Gastrocnemius medialis (tissue), 4 donors: ENCODE measurements around the gene CERS3. TPM values are rescaled to one million over a fixed set of nuclear protein-coding genes. Genes with fewer than 3 reads are reported as not detected.

Experiments used
- ATAC-seq, 2 donors: fragments of 150-250 bp; one replicate each; pipeline ENCODE4 v1.9.1; 2016
- DNase-seq, 2 donors: peaks; one replicate each; pipeline ENCODE4 v3.0.0-alpha.2; 2019
- H3K27ac ChIP-seq, 4 donors: fragments of 200-600 bp; sonication (generic); 1 replicate in 1 of 4; 2 replicates in 3 of 4; pipeline ENCODE4 v1.5.1; 2016 to 2018; ENCODE audit warnings: mild to moderate bottlenecking in 2 of 4, moderate library complexity in 1 of 4
- H3K27me3 ChIP-seq, 3 donors: fragments of 200-600 bp; sonication (generic) in 2 of 3; 1 replicate in 1 of 3; 2 replicates in 2 of 3; pipeline versions ENCODE4 v1.5.1 to v1.6.0; 2016 to 2019; ENCODE audit warnings: mild to moderate bottlenecking in 1 of 3, moderate library complexity in 1 of 3
- H3K36me3 ChIP-seq, 2 donors: fragments of 200-600 bp; sonication (generic) in 1 of 2; one replicate each; pipeline ENCODE4 v1.5.1; 2017 to 2018
- H3K4me1 ChIP-seq, 2 donors: fragments of 200-600 bp; sonication (generic) in 1 of 2; one replicate each; pipeline ENCODE4 v1.5.1; 2016 to 2017; ENCODE audit warnings: mild to moderate bottlenecking in 2 of 2
- H3K4me3 ChIP-seq, 4 donors: fragments of 200-600 bp; sonication (generic) in 3 of 4; 1 replicate in 1 of 4; 2 replicates in 3 of 4; pipeline ENCODE4 v1.5.1; 2016 to 2019; ENCODE audit warnings: mild to moderate bottlenecking in 2 of 4
- H3K9me3 ChIP-seq, 3 donors: fragments of 200-600 bp; sonication (generic) in 2 of 3; 1 replicate in 1 of 3; 2 replicates in 2 of 3; pipeline ENCODE4 v1.5.1; 2016 to 2019
- CTCF ChIP-seq, 5 experiments: fragments of 450-650 bp in 3 of 5; fragments of 200-600 bp in 2 of 5; sonication (generic) in 2 of 5; IDR thresholded peaks in 4 of 5; conservative IDR thresholded peaks in 1 of 5; 1 replicate in 4 of 5; 2 replicates in 1 of 5; pipeline ENCODE4 v1.5.1; 2016 to 2019; ENCODE audit warnings: antibody characterized with exemption in 5 of 5, mild to moderate bottlenecking in 3 of 5, moderate library complexity in 3 of 5
- POLR2A ChIP-seq, 2 donors: fragments of 450-650 bp; IDR thresholded peaks; one replicate each; pipeline ENCODE4 v1.6.1; 2017; ENCODE audit warnings: antibody characterized with exemption in 2 of 2, mild to moderate bottlenecking in 2 of 2, moderate library complexity in 2 of 2
- in situ Hi-C, 4 donors: fragments of 200-750 bp; cut with MboI; loops; one replicate each; pipeline versions ENCODE4 v1.15.0 to v1.8.0; 2017; ENCODE audit warnings: low sequenced_read_pairs in 4 of 4
- intact Hi-C: fragments of 100-400 bp; cut with DNase I; formaldehyde crosslinking; loops from one replicate; pipeline ENCODE4 v1.15.1; 2023; ENCODE audit warnings: low total_unique reads
- total RNA-seq, 4 donors: library from RNA; depleted of rRNA; stranded (reverse); fragments of >200 nt; gene quantifications; one replicate each; pipeline versions ENCODE4 v1.1.0 to v1.2.3, GENCODE V29; 2016

The CERS3 gene
- total RNA-seq, 4 donors from 2014 or later, result 0.52 to 0.97 TPM; not detected in 2

- Histone ChIP-seq H3K36me3 (no peaks in the 10 kb centered on the region), H3K9me3 (no peaks in the 10 kb centered on the region), H3K4me3 (no peak overlapping the region), H3K27ac (peak overlapping the region; percentile 76 to 96 (median 93)), H3K4me1 (peaks cover 46 to 83% of the 10 kb centered on the region in 2 donors), H3K27me3 (no peaks in the 10 kb centered on the region)
- intact Hi-C loops (loop anchor here (1.0 to 10.0 kb wide), 2 partner anchors 172 to 1397 kb away; no protein-coding TSS in a partner anchor), in situ Hi-C loops (no loop called here)
- no peak for TF ChIP-seq POLR2A (IDR thresholded peaks at IDR 0.05)
- no peak for TF ChIP-seq CTCF (IDR thresholded peaks at IDR 0.05 in 4 of 5, conservative IDR thresholded peaks at IDR 0.05 in 1 of 5)
- ATAC-seq (peak; percentile 77 to 81), DNase-seq (peak; percentile 67 to 76)
These were observed 6.8 kb downstream of the CERS3 start for GRCh38 chr15:100521907-100522306.

- no peak for TF ChIP-seq POLR2A (IDR thresholded peaks at IDR 0.05)
- no peak for TF ChIP-seq CTCF (IDR thresholded peaks at IDR 0.05 in 4 of 5, conservative IDR thresholded peaks at IDR 0.05 in 1 of 5)
- no peak overlapping the region for H3K4me3 ChIP-seq
- intact Hi-C loops, result loop anchor here (10.0 kb wide), 1 partner anchor 1396 kb away; no protein-coding TSS in a partner anchor
- H3K27me3 ChIP-seq, result no peaks in the 10 kb centered on the region
- DNase-seq (no peak), ATAC-seq (no peak)
- peaks cover 42 to 80% of the 10 kb centered on the region in 2 donors for H3K4me1 ChIP-seq
- H3K36me3 ChIP-seq, result no peaks in the 10 kb centered on the region
- in situ Hi-C loops, result no loop called here
- H3K27ac ChIP-seq, result peak overlapping the region; percentile 91 to 96 (median 94)
- H3K9me3 ChIP-seq, result no peaks in the 10 kb centered on the region
These were observed 8.4 kb downstream of the CERS3 start for GRCh38 chr15:100520132-100520921.

GRCh38 chr15:100517846-100518245, 10.9 kb downstream of the CERS3 start:
- Histone ChIP-seq H3K27ac (peak overlapping the region; percentile 91 to 96 (median 94)), H3K9me3 (no peaks in the 10 kb centered on the region), H3K27me3 (no peaks in the 10 kb centered on the region), H3K4me1 (peaks cover 39 to 65% of the 10 kb centered on the region in 2 donors), H3K4me3 (peak overlapping the region in 1 of 4 donors; percentile 22), H3K36me3 (no peaks in the 10 kb centered on the region)
- ATAC-seq, result peak; percentile 9 to 11
- in situ Hi-C loops (no loop called here), intact Hi-C loops (loop anchor here (2.0 to 5.0 kb wide), 3 partner anchors 41 to 91 kb away; partner anchors contain the start of genes ASB7 and LINS1)
- TF ChIP-seq CTCF (IDR thresholded peaks at IDR 0.05 in 4 of 5, conservative IDR thresholded peaks at IDR 0.05 in 1 of 5) (no peak), POLR2A (IDR thresholded peaks at IDR 0.05) (peak in 1 of 2 donors; percentile 9)
- DNase-seq, result peak in 1 of 2 donors; percentile 35

GRCh38 chr15:100516643-100517512, 11.9 kb downstream of the CERS3 start:
- Histone ChIP-seq H3K36me3 (no peaks in the 10 kb centered on the region), H3K4me3 (no peak overlapping the region), H3K9me3 (no peaks in the 10 kb centered on the region), H3K27ac (peak overlapping the region; percentile 91 to 96 (median 94)), H3K4me1 (peaks cover 35 to 57% of the 10 kb centered on the region in 2 donors), H3K27me3 (no peaks in the 10 kb centered on the region)
- intact Hi-C loops, result loop anchor here (1.0 to 5.0 kb wide), 4 partner anchors 42 to 167 kb away; partner anchors contain the start of genes ASB7 and LINS1
- TF ChIP-seq CTCF (IDR thresholded peaks at IDR 0.05 in 4 of 5, conservative IDR thresholded peaks at IDR 0.05 in 1 of 5) (no peak), POLR2A (IDR thresholded peaks at IDR 0.05) (peak; percentile 31 to 36)
- in situ Hi-C loops, result no loop called here
- ATAC-seq (peak; percentile 75 to 84), DNase-seq (peak; percentile 87 to 93)
